ENCODE data around the gene SLC25A33. TPM values are rescaled to one million over a fixed set of nuclear protein-coding genes. Genes with fewer than 3 reads are reported as not detected.

Gene SLC25A33
- polyA plus RNA-seq, 3 donors from 2014 or later = 6.4 to 7.4 (median 7.0) TPM

DNA sequence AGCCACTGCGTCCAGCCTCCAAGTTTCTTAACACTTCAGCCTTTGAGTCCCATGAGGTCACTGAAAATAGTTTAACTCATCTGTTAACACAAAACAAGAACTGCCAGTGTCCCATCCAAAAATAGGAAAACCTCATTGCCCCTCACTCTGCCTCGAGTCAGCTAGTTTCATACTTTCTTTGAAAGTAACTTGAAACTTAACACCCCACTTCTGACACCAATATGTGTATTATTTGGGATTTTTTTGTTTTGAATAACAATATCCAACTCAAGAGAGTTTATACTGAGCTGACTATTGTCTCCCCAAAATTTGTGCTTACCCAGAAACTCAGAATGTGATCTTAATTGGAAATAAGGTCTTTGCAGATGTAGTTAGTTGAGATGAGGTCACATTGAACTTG is 95.3 kb downstream of the SLC25A33 start:
- H3K4me1 Mint-ChIP-seq = peaks cover 51 to 63% of the 10 kb centered on the region in 2 donors
- peaks cover 2 to 8% (median 3%) of the 10 kb centered on the region in 3 donors for H3K27me3 Mint-ChIP-seq (ENCODE audit: low read depth in 3 of 3)
- no peaks in the 10 kb centered on the region for H3K9me3 Mint-ChIP-seq
- H3K4me3 Mint-ChIP-seq = no peak overlapping the region
- peaks cover 5 to 14% (median 12%) of the 10 kb centered on the region in 3 donors for H3K36me3 Mint-ChIP-seq
- H3K27ac Mint-ChIP-seq = peak overlapping the region in 2 of 6 donors; percentile 30 to 35
- DNase-seq = no peak

Other genes starting within 250 kb of the SLC25A33 start
- gene SPSB1, start 246.6 kb upstream of the SLC25A33 start, polyA plus RNA-seq = 1 to 10 TPM in 2 of 3 donors, not detected in 1; 2.4 to 6.6 TPM
- gene TMEM201, start 49.4 kb downstream of the SLC25A33 start, polyA plus RNA-seq = 1 to 10 TPM; 1.1 to 2.3 (median 1.3) TPM
- gene PIK3CD, start 112.3 kb downstream of the SLC25A33 start, polyA plus RNA-seq = 100 to 1,000 TPM in 1 of 3 donors, 10 to 100 TPM in 2; 43.4 to 133 (median 49.0) TPM